Activated T-cell treated with anti-CD3 and anti-CD28 coated beads for 1 hour (primary cell): ENCODE measurements around the gene FSTL3.
"Not testable (repeated sequence)": the region's sequence is repeated elsewhere in the genome, so short reads cannot be mapped to it uniquely, and the experiment has no call there.

ENCODE experiments used
- DNase-seq: peaks from one replicate; pipeline ENCODE4 v3.0.0-alpha.2; 2020; ENCODE audit warnings: low read depth

Gene FSTL3

DNA sequence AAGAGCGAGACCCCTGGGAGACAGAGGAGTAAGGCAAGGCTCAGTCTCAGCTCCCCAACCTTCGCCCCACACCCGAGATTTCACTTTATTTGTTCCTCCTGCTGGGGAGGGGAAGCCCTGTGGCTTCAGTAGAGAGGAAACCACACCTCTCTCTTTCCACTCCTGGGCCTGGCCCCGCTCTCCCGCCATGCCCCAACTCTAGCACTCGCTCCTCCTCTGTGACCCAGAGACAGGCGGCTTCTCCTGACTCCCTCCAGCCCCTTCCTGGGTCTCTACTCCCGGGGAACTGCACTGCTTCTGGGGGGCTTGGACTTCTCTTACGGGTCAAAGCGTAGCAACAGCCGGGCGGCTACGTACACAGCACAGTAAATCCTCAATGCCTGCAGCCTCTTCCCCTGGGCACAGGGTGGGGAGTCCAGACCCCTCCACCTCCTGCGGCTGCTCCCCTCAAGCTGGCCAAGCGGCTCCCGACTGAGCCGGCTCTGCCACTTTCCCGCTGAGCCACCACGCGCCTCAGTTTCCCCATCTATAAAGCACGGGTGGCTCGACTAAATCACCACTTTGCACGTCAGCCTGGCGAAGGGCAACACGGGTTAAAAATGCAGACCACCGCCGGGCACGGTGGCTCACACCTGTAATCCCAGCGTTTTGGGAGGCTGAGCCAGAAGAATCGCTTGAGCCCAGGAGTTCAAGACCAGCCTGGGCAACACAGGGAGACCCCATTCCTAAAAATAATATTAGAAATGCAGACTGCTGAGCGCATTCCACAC lies 14.6 kb upstream of the FSTL3 start:
- peak; percentile 53 for DNase-seq

DNA sequence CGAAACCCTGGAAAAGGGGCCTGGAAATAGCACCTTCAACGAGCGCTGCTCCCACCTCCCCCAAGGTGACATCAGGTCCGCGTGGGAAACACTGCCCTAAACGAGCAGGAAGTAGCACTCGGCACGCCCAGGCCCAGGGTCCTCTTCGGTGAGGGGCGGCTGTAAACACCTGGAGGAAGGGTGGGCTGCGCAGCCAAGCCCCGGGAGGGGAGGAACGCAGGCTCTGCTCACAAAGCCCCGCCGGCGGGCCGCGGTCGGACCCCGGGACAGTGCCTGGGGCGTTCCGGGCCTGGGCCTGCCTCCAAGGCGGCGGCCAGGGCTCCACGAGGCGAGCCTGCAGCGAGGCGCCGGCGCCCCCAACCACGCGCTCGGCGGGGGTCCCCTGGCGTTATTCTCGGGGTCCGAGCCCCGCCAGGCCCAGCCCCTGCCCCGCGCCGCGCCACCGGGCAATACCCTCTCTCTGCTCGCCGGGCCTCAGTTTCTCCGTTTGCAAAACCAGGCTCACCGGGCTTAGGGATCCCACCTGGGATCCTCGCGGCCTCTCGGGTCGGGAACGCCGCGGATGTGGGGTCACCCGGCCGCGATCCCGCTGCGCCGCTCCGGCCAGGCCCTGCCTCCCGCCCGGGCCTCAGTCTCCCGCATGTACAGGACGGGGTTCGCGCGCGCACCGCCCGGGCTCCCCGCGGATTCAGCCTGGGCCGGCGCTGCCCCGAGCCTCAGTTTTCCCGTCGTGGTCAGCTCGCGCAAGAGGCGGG lies 13.8 kb upstream of the FSTL3 start:
- peak; percentile 59 for DNase-seq

DNA sequence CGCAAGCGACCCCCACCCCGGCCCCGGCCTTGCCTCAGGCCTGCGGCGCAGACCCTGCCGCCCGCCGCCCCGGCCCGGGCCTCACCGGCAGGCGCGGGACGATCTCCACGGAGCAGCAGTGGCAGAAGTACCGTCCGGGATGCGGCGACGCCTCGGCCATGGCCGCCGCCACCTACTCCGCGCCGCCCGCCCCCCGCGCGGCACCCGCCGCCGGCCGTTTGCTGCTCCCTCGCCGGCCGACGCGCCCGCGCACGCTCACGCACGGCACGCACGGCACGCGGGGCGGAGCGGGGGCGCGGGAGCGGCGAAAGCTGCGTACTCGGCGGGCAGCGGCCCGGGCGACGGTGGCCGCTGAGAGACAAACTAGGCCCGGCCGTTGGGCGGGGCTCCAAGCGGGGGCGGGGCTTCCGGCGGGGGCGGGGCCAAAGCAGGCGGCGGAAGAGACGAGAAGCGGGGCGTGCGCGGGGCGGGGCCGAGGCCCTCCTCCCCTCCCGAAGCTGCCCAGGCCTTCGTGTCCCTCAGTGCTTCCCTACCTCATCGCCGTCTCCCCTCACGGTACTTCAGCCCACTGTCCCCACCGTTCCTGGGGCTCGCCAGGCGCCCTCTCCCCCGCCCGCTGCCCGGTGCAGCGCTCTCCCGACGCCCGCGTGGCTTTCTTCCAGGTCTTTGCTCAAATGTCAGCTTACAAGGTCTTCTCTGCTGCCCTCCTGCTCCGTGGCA lies 13.1 kb upstream of the FSTL3 start, which contains the start of gene RNF126:
Gene RNF126 (minus strand): TSS at position 253 of the 720 bp plus-strand sequence. CDS start 93 bp downstream, at position 160.
- peak; percentile 97 for DNase-seq

DNA sequence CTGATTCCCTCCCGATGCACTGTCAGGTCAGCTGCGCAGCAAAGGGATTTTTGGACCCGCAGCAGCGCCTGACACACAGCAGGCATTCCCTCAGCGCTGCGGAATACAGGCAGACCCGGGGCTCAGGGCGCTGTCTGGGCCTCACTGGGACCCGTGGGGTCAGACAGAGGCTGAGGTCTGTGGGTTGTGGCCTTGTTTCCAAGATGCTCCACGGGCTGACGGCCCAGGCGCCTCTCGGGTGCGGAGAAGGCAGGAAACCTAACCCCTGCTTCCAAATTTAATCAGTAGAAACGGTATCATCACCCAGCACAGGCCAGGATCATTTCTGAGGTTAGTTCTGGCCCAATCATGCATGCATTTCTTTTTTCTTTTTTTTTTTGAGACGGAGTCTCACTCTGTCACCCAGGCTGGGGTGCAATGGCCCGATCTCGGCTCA lies 12.5 kb upstream of the FSTL3 start:
- DNase-seq = no peak

DNA sequence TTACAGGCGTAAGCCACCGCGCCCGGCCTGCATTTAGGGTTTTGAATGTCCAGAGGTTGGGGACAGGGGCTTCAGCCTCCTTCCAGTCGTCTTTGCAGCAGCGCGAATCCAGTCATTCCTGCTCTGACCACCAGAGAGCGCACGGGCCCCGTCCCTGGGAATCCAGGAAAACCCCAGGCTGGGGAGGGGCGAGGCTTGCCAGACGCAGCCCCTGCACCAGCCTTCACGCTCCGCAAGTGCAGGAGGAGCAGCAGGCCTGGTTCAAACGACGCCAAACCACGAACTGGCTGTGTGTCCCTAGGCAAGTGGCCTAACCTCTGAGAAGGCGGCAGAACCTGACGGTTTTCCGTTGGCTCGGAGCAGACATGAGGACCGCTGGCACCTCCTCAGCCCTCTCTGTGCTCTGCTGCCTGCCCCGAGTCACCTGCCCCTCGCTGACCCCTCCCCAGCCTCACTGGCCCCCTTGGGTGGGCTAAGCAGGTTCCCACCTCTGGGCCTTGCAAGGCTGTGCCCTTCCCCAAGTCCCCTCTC lies 11.2 kb upstream of the FSTL3 start:
- peak; percentile 76 for DNase-seq

DNA sequence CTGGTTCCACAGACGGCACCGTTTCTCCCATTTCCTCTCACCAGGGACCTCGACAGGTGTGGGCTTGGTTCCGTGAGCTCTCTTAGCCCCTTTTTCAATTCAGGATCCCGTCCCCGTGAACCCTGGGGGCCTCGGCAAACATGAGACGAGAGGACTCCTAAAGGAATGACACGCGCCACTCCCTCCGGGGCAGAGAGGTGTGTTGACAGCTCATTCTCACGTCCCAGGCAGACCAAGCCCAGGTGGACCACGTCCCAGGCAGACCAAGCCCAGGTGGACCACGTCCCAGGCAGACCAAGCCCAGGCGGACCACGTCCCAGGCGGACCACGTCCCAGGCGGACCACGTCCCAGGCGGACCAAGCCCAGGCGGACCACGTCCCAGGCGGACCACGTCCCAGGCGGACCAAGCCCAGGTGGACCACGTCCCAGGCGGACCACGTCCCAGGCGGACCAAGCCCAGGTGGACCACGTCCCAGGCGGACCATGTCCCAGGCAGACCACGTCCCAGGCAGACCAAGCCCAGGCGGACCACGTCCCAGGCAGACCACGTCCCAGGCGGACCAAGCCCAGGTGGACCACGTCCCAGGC lies 9.1 kb upstream of the FSTL3 start:
- not testable (repeated sequence) for DNase-seq

DNA sequence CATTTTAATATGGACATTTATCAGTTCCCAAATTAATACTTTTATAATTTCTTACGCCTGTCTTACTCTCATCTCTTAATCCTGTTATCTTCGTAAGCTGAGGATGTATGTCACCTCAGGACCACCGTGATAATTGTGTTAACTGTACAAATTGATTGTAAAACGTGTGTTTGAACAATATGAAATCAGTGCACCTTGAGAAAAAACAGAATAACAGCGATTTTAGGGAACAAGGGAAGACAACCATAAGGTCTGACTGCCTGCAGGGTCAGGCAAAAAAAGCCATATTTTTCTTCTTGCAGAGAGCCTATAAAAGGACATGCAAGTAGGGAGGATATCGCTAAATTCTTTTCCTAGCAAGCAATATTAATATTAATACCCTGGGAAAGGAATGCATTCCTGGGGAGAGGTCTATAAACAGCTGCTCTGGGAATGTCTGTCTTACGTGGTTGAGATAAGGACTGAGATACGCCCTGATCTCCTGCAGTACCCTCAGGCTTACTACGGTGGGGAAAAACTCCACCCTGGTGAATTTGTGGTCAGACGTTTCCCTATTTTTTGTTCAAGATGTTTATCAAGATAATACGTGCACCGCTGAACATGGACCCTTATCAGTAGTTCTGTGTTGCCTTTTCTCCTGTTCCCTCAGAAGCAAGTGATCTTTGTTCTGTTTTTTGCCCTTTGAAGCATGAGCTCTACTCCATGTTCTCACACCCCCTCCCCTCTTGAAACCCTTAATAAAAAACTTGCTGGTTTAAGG lies 7.3 kb upstream of the FSTL3 start:
- not testable (repeated sequence) for DNase-seq

DNA sequence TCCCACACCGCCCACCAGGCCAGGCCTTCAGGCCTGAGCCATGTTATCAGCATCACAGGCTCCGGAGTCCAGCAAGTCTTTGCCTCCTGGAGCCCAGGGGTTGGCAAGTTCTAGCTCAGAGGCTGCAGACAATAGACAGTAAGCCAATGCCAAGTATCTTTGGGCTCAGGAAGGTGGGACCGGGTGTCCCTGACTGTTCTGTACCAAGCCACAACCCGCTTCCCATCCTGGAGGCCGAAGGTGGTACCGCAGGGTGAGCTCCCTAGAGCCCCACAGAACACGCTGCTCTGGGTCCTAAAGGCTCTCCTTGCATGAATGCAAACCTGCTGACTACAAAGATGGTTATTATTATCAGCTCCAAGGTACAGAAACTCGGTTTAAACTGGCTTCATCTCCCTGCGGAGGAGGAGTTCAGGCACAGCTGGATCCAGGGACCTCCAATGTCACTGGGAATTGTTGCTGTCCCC lies 5.5 kb upstream of the FSTL3 start:
- DNase-seq = no peak

DNA sequence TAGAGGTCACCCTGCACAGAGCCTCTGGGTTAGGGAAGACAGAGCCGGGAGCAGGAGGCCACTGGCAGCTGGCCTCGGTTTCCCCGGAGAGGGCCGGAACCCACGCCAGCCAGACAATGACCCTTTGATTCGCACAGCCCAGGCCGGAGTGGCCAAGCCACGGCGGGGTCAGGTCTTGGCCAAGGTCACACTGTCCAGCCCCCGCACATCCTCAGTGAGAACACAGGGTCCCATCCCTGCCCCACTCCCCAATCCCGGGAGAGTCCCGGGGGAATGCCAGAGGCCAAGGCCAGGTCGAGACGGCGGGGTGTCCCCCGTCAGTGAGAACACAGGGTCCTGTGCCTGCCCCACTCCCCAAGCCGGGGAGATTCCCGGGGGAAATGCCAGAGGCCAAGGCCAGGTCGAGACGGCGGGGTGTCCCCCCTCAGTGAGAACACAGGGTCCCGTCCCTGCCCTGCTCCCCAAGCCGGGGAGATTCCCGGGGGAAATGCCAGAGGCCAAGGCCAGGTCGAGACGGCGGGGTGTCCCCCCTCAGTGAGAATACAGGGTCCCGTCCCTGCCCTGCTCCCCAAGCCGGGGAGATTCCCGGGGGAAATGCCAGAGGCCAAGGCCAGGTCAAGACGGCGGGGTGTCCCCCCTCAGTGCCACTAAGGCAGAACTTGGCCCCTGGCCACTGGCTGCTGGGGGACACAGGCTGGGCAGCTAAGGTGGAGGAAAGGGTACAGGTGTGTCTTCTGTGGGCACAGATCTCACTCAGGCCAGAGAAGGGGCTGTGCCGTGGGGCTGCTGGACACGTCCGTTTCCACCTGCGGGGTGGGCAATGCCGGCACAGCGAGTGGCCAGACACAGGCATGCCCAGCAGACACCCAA lies 1.7 kb upstream of the FSTL3 start:
- DNase-seq = no peak

DNA sequence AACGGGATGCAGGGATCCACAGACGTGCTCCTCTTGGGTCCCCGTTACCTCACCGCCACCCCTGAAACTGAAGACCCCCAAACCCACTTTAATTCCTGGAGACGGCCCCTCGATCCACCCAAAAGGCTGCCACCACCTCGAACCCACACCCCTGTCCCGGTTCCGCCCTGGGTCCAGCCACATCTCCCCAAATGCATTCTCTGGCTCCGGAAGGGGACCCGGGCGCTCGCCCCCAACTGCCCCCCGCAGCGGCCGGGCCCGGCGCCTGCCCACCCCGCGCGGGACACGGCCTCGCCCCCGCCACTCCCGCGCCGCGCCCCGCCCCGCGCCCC lies 219 bp upstream of the FSTL3 start:
- DNase-seq = no peak

DNA sequence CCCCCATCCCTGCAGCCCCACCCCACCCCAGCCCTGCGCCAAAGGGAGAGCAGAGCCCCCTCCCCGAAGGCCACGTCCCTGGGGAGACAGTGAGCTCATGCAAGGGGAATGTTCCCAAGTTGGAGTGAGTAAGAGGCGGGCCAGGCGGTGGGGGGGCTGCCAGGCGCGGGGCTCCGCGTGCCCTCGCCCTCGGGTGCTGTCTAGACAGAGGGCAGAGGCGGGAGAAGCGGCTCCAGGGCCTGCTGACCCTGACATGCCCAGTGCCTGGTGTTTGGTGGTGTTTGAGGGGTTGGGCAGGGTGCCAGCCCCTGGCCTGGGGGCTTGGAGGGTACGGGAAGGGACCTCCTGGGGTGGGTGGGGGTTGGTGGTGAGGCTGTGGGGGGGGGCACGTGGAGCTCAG lies 1.0 kb downstream of the FSTL3 start:
- no peak for DNase-seq

DNA sequence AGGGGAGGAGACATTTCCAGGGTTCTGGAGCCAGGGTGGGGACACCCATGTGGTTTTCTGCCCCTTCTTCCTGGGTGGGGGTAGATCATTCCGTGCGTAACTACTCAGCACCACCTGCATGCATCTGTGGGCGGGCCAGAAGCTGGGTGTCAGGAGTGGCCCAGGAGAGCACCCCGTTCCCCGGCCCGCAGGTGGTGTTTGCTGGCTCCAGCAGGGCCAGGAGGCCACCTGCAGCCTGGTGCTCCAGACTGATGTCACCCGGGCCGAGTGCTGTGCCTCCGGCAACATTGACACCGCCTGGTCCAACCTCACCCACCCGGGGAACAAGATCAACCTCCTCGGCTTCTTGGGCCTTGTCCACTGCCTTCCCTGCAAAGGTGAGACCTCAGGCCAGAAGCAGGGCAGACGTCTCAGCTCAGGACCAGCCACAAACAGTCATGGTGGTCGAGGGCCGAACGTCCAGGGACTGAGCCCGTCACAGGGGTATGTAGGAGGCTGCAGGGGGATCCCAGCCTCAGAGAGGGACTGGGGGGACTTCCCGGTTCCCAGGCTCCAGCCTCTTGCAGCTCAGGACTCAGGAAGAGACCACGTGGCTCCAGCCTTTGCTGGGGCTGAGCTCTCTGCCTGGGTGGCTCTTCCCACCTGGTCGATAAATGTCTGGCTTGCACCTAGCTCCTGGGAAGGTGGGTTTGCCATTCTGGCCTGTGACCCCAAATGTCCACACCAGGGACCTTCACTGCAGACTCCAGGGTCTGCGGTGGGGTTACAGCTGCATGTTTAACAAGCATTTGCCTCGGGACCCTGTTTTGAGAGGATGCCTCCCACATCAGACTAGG lies 1.6 kb downstream of the FSTL3 start:
- no peak for DNase-seq

DNA sequence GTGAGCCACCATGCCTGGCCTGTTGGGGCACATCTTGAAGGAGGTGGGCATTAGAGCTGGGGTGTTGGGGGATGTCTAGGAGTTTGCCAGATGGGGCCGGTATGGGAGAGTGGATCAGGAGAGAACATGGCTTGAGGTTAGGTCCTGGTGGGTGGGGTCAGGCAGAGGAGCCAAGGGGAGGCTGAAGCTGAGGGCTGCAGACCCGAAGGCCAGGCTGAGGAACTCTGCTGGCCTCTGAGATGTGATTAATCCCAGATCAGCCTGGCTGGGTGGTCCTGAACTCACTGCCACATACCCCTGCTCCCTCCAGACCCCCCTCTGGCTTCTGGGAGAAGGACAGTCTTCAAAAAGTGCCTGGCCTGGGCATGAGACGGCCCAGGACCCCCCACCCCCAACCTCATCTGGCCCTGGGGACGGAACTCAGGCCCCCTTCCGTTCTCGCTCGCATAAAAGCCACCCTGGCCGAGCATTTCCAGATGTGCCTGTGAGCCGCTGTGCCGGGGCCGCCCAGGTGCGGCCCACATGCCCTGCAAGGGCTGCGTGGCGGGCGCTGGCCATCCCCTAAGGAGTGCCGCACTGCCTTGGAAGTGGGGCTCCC lies 2.7 kb downstream of the FSTL3 start:
- no peak for DNase-seq

DNA sequence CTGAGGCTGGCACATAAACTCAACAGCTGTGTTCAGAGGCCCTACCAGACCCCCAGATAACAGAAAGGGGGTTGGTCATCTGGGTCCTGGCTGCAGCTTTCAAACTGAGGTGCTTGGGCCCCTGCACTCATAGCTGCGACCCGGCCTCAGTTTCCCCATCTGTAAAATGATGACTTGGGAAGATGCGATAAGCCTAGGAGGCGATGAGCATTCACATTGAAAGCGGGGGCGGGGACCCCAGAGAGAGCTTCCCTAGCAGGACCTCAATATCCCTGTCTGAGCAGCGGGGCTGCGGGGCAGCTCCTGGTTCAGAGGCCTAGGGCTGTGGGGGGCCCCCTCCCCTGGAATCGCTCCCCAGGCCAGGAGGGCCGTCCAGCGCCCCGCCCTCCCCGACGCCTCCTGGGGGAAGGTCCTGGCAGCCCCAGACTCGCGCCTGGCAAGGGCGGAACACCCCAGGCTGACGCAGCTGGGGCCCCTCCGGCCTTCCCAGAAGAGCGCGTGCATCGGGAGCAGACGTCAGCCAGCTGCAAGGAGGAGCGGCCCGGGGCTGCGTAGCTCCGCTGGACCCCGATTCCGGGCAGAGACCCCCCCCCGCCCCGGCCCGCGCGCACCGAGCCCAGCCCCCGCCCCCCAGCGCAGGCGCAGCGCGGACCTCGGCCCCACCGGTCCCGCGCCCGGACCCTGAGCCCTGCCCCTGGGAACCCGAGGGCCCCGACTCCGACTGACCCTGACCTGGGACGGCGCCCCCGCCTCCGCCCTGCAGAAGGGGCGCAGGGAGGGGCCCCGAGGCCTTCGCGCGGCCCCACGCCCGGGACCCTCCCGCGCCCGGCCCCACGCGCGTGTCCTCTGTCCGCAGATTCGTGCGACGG lies 3.5 kb downstream of the FSTL3 start:
- DNase-seq = no peak

DNA sequence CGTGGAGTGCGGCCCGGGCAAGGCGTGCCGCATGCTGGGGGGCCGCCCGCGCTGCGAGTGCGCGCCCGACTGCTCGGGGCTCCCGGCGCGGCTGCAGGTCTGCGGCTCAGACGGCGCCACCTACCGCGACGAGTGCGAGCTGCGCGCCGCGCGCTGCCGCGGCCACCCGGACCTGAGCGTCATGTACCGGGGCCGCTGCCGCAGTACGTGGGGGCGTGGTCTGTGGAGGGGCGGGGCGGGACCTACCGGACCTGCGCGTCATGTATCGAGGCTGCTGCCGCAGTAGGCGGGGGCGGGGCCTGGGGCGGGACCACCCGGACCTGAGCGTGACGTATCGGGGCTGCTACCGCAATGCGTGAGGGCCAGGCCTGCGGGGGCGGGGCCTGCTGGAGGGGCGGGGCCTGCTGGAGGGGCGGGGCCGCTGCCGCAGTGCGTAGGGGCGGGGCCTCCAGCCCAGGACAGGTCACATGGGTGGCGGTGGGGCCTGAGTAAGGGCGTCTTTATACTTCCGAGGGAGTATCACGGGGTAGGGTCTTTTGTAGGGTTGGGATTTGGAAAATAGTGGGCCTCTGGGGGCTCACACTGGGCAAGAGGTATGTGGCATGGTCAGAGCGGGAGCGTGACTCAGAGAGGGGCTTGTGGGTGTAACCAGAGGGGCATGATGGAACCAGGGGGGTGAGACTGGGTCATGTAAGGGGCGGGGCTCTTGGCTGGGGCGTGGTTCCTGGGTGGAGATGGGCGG lies 4.3 kb downstream of the FSTL3 start:
- peak; percentile 99 for DNase-seq

DNA sequence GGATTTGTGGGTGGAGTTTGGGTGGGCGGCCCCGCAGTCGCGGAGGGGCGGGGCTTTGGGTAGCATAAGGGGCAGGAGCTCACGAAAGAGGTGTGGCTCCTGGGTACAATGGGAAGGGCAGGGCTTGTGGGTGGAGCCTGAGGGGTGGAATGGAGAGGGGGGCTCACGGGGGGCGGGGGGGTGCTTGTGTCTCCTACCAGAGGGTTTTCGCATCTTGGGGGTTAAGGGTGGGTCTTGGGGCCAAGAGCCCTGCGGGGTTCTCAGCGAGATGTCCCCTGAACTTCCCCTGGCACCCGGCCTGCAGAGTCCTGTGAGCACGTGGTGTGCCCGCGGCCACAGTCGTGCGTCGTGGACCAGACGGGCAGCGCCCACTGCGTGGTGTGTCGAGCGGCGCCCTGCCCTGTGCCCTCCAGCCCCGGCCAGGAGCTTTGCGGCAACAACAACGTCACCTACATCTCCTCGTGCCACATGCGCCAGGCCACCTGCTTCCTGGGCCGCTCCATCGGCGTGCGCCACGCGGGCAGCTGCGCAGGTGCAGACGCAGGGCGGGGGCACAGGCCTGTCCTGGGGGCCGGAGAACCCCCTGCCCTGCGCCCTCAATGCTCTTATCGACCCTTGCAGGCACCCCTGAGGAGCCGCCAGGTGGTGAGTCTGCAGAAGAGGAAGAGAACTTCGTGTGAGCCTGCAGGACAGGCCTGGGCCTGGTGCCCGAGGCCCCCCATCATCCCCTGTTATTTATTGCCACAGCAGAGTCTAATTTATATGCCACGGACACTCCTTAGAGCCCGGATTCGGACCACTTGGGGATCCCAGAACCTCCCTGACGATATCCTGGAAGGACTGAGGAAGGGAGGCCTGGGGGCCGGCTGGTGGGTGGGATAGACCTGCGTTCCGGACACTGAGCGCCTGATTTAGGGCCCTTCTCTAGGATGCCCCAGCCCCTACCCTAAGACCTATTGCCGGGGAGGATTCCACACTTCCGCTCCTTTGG lies 5.1 kb downstream of the FSTL3 start:
- DNase-seq = no peak
